GM23248 (cell line): Measurements from ENCODE around the gene ONECUT1.

ENCODE experiments used
- EZH2 ChIP-seq: fragments of 200-600 bp; sonication (generic); IDR thresholded peaks from 2 replicates; pipeline ENCODE4 v1.6.1; 2018; ENCODE audit warnings: antibody characterized with exemption, mild to moderate bottlenecking; ENCODE audit not compliant: insufficient read depth, poor library complexity, severe bottlenecking
- EZH2phosphoT487 ChIP-seq: fragments of 200-600 bp; sonication (generic); IDR thresholded peaks from 2 replicates; pipeline ENCODE4 v1.6.1; 2018; ENCODE audit warnings: antibody characterized with exemption, moderate library complexity, mild to moderate bottlenecking, low read depth; ENCODE audit not compliant: insufficient read depth

- TF ChIP-seq EZH2phosphoT487 (no peak), EZH2 (no peak)
These were observed 3.0 kb downstream of the ONECUT1 start for GRCh38 chr15:52787123-52787503.
